ENCODE measurements around the gene ICAM1.

The ICAM1 gene

DNA sequence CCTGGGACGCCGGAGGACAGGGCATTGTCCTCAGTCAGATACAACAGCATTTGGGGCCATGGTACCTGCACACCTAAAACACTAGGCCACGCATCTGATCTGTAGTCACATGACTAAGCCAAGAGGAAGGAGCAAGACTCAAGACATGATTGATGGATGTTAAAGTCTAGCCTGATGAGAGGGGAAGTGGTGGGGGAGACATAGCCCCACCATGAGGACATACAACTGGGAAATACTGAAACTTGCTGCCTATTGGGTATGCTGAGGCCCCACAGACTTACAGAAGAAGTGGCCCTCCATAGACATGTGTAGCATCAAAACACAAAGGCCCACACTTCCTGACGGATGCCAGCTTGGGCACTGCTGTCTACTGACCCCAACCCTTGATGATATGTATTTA, 14.5 kb downstream of the ICAM1 start:
- DNase-seq (ENCODE audit: low read depth in 1 of 2, low spot score in 1 of 2): no peak
- in situ Hi-C loops (cut with HindIII; ENCODE audit: low pct_unique_long_range_greater_than_20kb, low sequenced_read_pairs): no loop called here
- no peak for TF ChIP-seq JUND (IDR thresholded peaks at IDR 0.05; ENCODE audit: low read depth)

GRCh38 chr19:10286803-10287737, 16.1 kb downstream of the ICAM1 start, which contains the start of gene ICAM4:
Gene ICAM4, plus strand, starts transcription at chr19:10286955. Its CDS starts 58 bp downstream, at chr19:10287013.
- TF ChIP-seq JUND (IDR thresholded peaks at IDR 0.05; ENCODE audit: low read depth): no peak
- DNase-seq (ENCODE audit: low read depth in 1 of 2, low spot score in 1 of 2): no peak
- in situ Hi-C loops (cut with HindIII; ENCODE audit: low pct_unique_long_range_greater_than_20kb, low sequenced_read_pairs): no loop called here

- in situ Hi-C loops (cut with HindIII; ENCODE audit: low pct_unique_long_range_greater_than_20kb, low sequenced_read_pairs): no loop called here
- no peak for DNase-seq (ENCODE audit: low read depth in 1 of 2, low spot score in 1 of 2)
- no peak for TF ChIP-seq JUND (IDR thresholded peaks at IDR 0.05; ENCODE audit: low read depth)
These were observed 17.8 kb downstream of the ICAM1 start for GRCh38 chr19:10288662-10289166.

- in situ Hi-C loops (cut with HindIII; ENCODE audit: low pct_unique_long_range_greater_than_20kb, low sequenced_read_pairs): no loop called here
- DNase-seq (ENCODE audit: low read depth in 1 of 2, low spot score in 1 of 2): peak in 1 of 2 experiments; percentile 65
- no peak for TF ChIP-seq JUND (IDR thresholded peaks at IDR 0.05; ENCODE audit: low read depth)
These were observed 18.4 kb downstream of the ICAM1 start for GRCh38 chr19:10289167-10289835.

- TF ChIP-seq JUND (IDR thresholded peaks at IDR 0.05; ENCODE audit: low read depth): no peak
- in situ Hi-C loops (cut with HindIII; ENCODE audit: low pct_unique_long_range_greater_than_20kb, low sequenced_read_pairs): no loop called here
- peak in 1 of 2 experiments; percentile 55 for DNase-seq (ENCODE audit: low read depth in 1 of 2, low spot score in 1 of 2)
These were observed 19.0 kb downstream of the ICAM1 start, which contains the start of gene ICAM5 for GRCh38 chr19:10289836-10290356. Gene ICAM5, plus strand, starts transcription at chr19:10289952. Its CDS starts 92 bp downstream, at chr19:10290044.

DNA sequence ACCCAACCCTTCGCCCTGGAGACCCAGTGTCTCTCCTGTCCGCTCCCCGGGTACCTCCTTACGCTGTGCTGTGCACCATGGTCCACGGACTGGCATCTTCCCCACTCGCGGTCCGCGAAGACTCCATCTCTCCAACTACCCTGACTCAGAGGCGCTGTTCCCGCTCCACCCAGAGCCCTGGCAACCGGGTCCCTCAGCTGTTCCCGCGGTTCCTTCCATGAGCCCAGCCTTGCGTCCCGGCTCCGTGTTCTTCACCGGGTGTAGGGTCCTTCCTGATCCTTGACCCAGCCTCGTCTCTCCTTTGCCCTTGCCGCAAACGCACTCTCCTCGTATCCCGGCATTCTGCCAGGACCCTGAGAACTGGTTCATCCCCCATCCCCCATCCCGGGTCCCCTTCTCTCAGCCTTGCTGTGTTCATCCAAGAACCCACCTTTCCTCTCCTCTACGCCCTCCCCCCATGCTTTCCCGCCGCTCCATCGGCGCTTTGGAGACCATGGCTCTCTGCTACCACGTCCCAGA, 19.5 kb downstream of the ICAM1 start:
- in situ Hi-C loops (cut with HindIII; ENCODE audit: low pct_unique_long_range_greater_than_20kb, low sequenced_read_pairs): no loop called here
- no peak for DNase-seq (ENCODE audit: low read depth in 1 of 2, low spot score in 1 of 2)

GRCh38 chr19:10290876-10291553, 20.1 kb downstream of the ICAM1 start:
- in situ Hi-C loops (cut with HindIII; ENCODE audit: low pct_unique_long_range_greater_than_20kb, low sequenced_read_pairs): no loop called here
- DNase-seq (ENCODE audit: low read depth in 1 of 2, low spot score in 1 of 2): peak; percentile 79 to 81
- TF ChIP-seq JUND (IDR thresholded peaks at IDR 0.05; ENCODE audit: low read depth): no peak

More for the DNA sequence above, 19.5 kb downstream of the ICAM1 start:
- no peak for TF ChIP-seq JUND (IDR thresholded peaks at IDR 0.05; ENCODE audit: low read depth)

GRCh38 chr19:10291554-10292205, 20.8 kb downstream of the ICAM1 start:
- in situ Hi-C loops (cut with HindIII; ENCODE audit: low pct_unique_long_range_greater_than_20kb, low sequenced_read_pairs): no loop called here
- no peak for DNase-seq (ENCODE audit: low read depth in 1 of 2, low spot score in 1 of 2)
- no peak for TF ChIP-seq JUND (IDR thresholded peaks at IDR 0.05; ENCODE audit: low read depth)

- peak; percentile 82 to 90 for DNase-seq (ENCODE audit: low read depth in 1 of 2, low spot score in 1 of 2)
- in situ Hi-C loops (cut with HindIII; ENCODE audit: low pct_unique_long_range_greater_than_20kb, low sequenced_read_pairs): no loop called here
- no peak for TF ChIP-seq JUND (IDR thresholded peaks at IDR 0.05; ENCODE audit: low read depth)
These were observed 21.4 kb downstream of the ICAM1 start for GRCh38 chr19:10292206-10292788.

GRCh38 chr19:10292789-10293636, 22.1 kb downstream of the ICAM1 start:
- DNase-seq (ENCODE audit: low read depth in 1 of 2, low spot score in 1 of 2): no peak
- TF ChIP-seq JUND (IDR thresholded peaks at IDR 0.05; ENCODE audit: low read depth): no peak
- in situ Hi-C loops (cut with HindIII; ENCODE audit: low pct_unique_long_range_greater_than_20kb, low sequenced_read_pairs): no loop called here

All from T47D (cell line).